DOHH2 (cell line): ENCODE data around the gene ENTPD3.

ENCODE experiments used
- H3F3A ChIP-seq: fragments of 200-600 bp; sonication (generic), shearing (Covaris generic); 2 replicates; pipeline ENCODE4 v1.6.0; 2016; ENCODE audit warnings: antibody characterized with exemption, mild to moderate bottlenecking; ENCODE audit not compliant: control insufficient read depth, insufficient read depth
- H3K27ac ChIP-seq: fragments of 200-600 bp; sonication (generic); 2 replicates; pipeline ENCODE4 v1.5.1; 2014; ENCODE audit warnings: low read depth, mild to moderate bottlenecking, low read length, moderate library complexity
- H3K27me3 ChIP-seq: fragments of 200-600 bp; sonication (generic); 2 replicates; pipeline ENCODE4 v1.6.1; 2014; ENCODE audit warnings: mild to moderate bottlenecking, low read length, mixed read lengths; ENCODE audit not compliant: control insufficient read depth
- H3K36me3 ChIP-seq: fragments of 200-600 bp; sonication (generic); 2 replicates; pipeline ENCODE4 v1.6.1; 2014; ENCODE audit warnings: mild to moderate bottlenecking, low read length, moderate library complexity, mixed read lengths; ENCODE audit not compliant: control insufficient read depth
- H3K4me1 ChIP-seq: fragments of 200-600 bp; sonication (generic); 2 replicates; pipeline ENCODE4 v1.6.1; 2014; ENCODE audit warnings: mild to moderate bottlenecking, low read length, mixed read lengths; ENCODE audit not compliant: control insufficient read depth
- H3K4me2 ChIP-seq: fragments of 200-600 bp; sonication (generic); 2 replicates; pipeline ENCODE4 v1.6.0; 2014; ENCODE audit warnings: mild to moderate bottlenecking, low read length, moderate library complexity
- H3K4me3 ChIP-seq: fragments of 200-600 bp; sonication (generic); 2 replicates; pipeline ENCODE4 v1.5.1; 2014; ENCODE audit warnings: mild to moderate bottlenecking, low read length, mixed read lengths
- H3K79me2 ChIP-seq: fragments of 200-600 bp; sonication (generic); 2 replicates; pipeline ENCODE4 v1.6.1; 2014; ENCODE audit warnings: mild to moderate bottlenecking, low read length, mixed read lengths; ENCODE audit not compliant: control insufficient read depth
- H3K9me2 ChIP-seq: fragments of 200-600 bp; sonication (generic); replicated peaks from 2 replicates; pipeline ENCODE4 v1.6.1; 2014; ENCODE audit warnings: mild to moderate bottlenecking, low read length, mixed read lengths; ENCODE audit not compliant: control insufficient read depth
- H3K9me3 ChIP-seq: fragments of 200-600 bp; sonication (generic); 2 replicates; pipeline ENCODE4 v1.6.1; 2014; ENCODE audit warnings: antibody characterized with exemption, low read length, mixed read lengths; ENCODE audit not compliant: control insufficient read depth, insufficient read depth
- H4K20me1 ChIP-seq: fragments of 200-600 bp; sonication (generic); 2 replicates; pipeline ENCODE4 v1.6.0; 2014; ENCODE audit warnings: low read depth, mild to moderate bottlenecking, antibody characterized with exemption, low read length, moderate library complexity; ENCODE audit not compliant: control insufficient read depth, insufficient read depth
- EZH2phosphoT487 ChIP-seq: fragments of 200-600 bp; sonication (generic); IDR thresholded peaks from 2 replicates; pipeline ENCODE4 v1.6.1; 2017; ENCODE audit warnings: borderline replicate concordance, mild to moderate bottlenecking, antibody characterized with exemption, low read length, moderate library complexity, mixed read lengths
- TF ChIP-seq, protein P1 (sequence below): fragments of 200-600 bp; sonication (generic); IDR thresholded peaks from one replicate; pipeline ENCODE4 v1.5.1; 2014; ENCODE audit warnings: antibody characterized with exemption, mild to moderate bottlenecking, low read depth, low read length; ENCODE audit not compliant: poor library complexity, severe bottlenecking

The ENTPD3 gene

DNA sequence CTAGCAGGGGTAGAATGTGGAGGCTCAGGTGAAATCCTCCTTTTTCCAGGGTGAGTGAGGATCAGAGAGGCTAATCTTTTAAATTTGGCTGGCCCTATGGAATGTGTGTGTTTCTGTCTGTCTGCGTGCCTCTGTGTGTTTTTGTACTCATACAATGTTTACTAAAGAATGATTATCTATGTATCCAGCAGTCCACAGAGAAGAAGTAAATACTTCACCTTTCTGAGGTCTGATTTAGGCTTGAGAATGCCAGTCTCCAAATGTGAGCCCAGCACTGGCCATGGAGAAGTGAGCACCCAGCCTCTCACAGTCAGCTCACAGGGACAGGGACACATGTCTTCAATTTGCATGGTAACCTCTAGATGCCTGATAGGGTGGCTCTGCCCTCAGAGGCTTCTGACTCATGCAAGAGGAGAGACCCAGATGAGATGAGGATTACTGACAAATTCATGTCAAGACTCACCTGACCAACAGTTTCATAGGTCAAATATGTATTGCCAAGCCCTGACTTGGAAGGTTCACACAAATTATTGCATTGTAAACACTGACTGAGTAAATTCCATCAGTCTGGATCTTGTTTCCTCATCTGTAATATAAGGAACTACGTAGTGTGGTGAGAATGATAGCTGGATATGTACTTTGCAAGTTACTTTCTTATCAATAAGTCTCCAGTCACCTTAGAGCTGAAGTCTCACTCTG, 31.0 kb downstream of the ENTPD3 start:
- Histone ChIP-seq H4K20me1 (no peaks in the 10 kb centered on the region), H3K27me3 (peaks cover 11% of the 10 kb centered on the region), H3K27ac (no peak overlapping the region), H3K9me3 (no peaks in the 10 kb centered on the region), H3K9me2 (no peaks in the 10 kb centered on the region), H3K79me2 (no peaks in the 10 kb centered on the region), H3K4me2 (no peak overlapping the region), H3K4me1 (no peaks in the 10 kb centered on the region), H3F3A (no peaks in the 10 kb centered on the region), H3K4me3 (no peak overlapping the region), H3K36me3 (no peaks in the 10 kb centered on the region)
- TF ChIP-seq, protein P1, sequence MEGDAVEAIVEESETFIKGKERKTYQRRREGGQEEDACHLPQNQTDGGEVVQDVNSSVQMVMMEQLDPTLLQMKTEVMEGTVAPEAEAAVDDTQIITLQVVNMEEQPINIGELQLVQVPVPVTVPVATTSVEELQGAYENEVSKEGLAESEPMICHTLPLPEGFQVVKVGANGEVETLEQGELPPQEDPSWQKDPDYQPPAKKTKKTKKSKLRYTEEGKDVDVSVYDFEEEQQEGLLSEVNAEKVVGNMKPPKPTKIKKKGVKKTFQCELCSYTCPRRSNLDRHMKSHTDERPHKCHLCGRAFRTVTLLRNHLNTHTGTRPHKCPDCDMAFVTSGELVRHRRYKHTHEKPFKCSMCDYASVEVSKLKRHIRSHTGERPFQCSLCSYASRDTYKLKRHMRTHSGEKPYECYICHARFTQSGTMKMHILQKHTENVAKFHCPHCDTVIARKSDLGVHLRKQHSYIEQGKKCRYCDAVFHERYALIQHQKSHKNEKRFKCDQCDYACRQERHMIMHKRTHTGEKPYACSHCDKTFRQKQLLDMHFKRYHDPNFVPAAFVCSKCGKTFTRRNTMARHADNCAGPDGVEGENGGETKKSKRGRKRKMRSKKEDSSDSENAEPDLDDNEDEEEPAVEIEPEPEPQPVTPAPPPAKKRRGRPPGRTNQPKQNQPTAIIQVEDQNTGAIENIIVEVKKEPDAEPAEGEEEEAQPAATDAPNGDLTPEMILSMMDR, result no peak
- TF ChIP-seq EZH2phosphoT487, result no peak

- TF ChIP-seq EZH2phosphoT487, result no peak
- TF ChIP-seq, protein P1, result no peak
- H3K9me3 ChIP-seq, result no peaks in the 10 kb centered on the region
These were observed 35.9 kb downstream of the ENTPD3 start for GRCh38 chr3:40422861-40423260.

DNA sequence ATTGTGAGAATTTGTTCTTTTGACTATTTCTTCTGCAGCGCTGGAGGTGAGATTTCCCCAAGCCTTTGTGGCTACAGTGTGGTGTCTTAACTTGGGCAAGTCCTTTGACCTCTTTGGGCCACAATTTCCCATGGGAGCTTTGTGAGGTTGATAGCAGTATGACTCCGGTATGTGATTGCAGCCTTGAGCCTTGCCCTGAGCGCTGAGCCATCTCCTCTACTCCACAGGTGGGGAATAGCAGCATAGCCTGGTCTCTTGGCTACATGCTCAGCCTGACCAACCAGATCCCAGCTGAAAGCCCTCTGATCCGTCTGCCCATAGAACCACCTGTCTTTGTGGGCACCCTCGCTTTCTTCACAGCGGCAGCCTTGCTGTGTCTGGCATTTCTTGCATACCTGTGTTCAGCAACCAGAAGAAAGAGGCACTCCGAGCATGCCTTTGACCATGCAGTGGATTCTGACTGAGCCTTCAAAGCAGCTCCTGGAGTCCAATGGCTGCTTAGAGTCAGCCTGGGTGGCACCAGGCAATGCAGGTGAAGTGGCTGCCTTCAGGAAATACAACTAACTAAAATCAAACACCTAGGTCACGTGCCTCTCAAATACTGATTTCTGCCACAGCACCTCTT, 40.2 kb downstream of the ENTPD3 start:
- TF ChIP-seq, protein P1, result no peak
- TF ChIP-seq EZH2phosphoT487, result no peak
- H3K4me1 ChIP-seq, result no peaks in the 10 kb centered on the region
- no peak overlapping the region for H3K4me3 ChIP-seq
- H3K79me2 ChIP-seq, result no peaks in the 10 kb centered on the region
- H3K9me2 ChIP-seq, result no peaks in the 10 kb centered on the region
- no peak overlapping the region for H3K27ac ChIP-seq
- no peaks in the 10 kb centered on the region for H3K9me3 ChIP-seq
- no peak overlapping the region for H3K4me2 ChIP-seq
- no peaks in the 10 kb centered on the region for H4K20me1 ChIP-seq
- H3K36me3 ChIP-seq, result no peaks in the 10 kb centered on the region
- H3F3A ChIP-seq, result no peaks in the 10 kb centered on the region
- H3K27me3 ChIP-seq, result peaks cover 7% of the 10 kb centered on the region; the same call in 1 of the 2 replicates

More at GRCh38 chr3:40422861-40423260, 35.9 kb downstream of the ENTPD3 start:
- Histone ChIP-seq H3K9me2 (no peaks in the 10 kb centered on the region), H3F3A (no peaks in the 10 kb centered on the region), H3K4me3 (no peak overlapping the region), H4K20me1 (no peaks in the 10 kb centered on the region), H3K4me1 (no peaks in the 10 kb centered on the region), H3K36me3 (no peaks in the 10 kb centered on the region), H3K4me2 (no peak overlapping the region), H3K27ac (no peak overlapping the region), H3K27me3 (no peaks in the 10 kb centered on the region), H3K79me2 (no peaks in the 10 kb centered on the region)
